GM19397 (cell line): ENCODE measurements around the gene TFDP2.
"Not testable (repeated sequence)": the region's sequence is repeated elsewhere in the genome, so short reads cannot be mapped to it uniquely, and the experiment has no call there.

Experiments
- ATAC-seq: cut with Tn5 transposase; IDR thresholded peaks from one replicate; pipeline ENCODE4 v1.9.1; 2021; ENCODE audit warnings: mild to moderate bottlenecking, moderate library complexity; ENCODE audit not compliant: unreplicated experiment

Gene TFDP2

GRCh38 chr3:142027300-142027699 lies 122.0 kb downstream of the TFDP2 start:
- no peak for ATAC-seq

GRCh38 chr3:142026333-142026732 lies 123.0 kb downstream of the TFDP2 start:
- ATAC-seq: no peak

GRCh38 chr3:142022381-142022780 lies 127.0 kb downstream of the TFDP2 start:
- ATAC-seq: peak; percentile 65

- ATAC-seq: no peak
These were observed 128.2 kb downstream of the TFDP2 start for GRCh38 chr3:142021127-142021526.

- peak; percentile 54 for ATAC-seq
These were observed 129.5 kb downstream of the TFDP2 start for GRCh38 chr3:142019794-142020320.

GRCh38 chr3:142013993-142014392 lies 135.4 kb downstream of the TFDP2 start:
- ATAC-seq: no peak

GRCh38 chr3:142013326-142013980 lies 135.9 kb downstream of the TFDP2 start:
- ATAC-seq: no peak

GRCh38 chr3:142009029-142009428 lies 140.3 kb downstream of the TFDP2 start:
- ATAC-seq: no peak

- no peak for ATAC-seq
These were observed 141.5 kb downstream of the TFDP2 start for GRCh38 chr3:142007710-142008399.

- ATAC-seq: not testable (repeated sequence)
These were observed 144.4 kb downstream of the TFDP2 start for GRCh38 chr3:142004957-142005356.

GRCh38 chr3:142004025-142004424 lies 145.3 kb downstream of the TFDP2 start:
- no peak for ATAC-seq

- no peak for ATAC-seq
These were observed 146.1 kb downstream of the TFDP2 start for GRCh38 chr3:142003291-142003690.

- ATAC-seq: no peak
These were observed 148.9 kb downstream of the TFDP2 start for GRCh38 chr3:142000325-142000870.

GRCh38 chr3:141998669-141999290 lies 150.6 kb downstream of the TFDP2 start:
- no peak for ATAC-seq

- peak; percentile 41 for ATAC-seq
These were observed 152.9 kb downstream of the TFDP2 start for GRCh38 chr3:141996437-141996836.

- ATAC-seq: no peak
These were observed 154.5 kb downstream of the TFDP2 start for GRCh38 chr3:141994856-141995255.

GRCh38 chr3:141992512-141992911 lies 156.8 kb downstream of the TFDP2 start:
- ATAC-seq: no peak

GRCh38 chr3:141986548-141987107 lies 162.7 kb downstream of the TFDP2 start:
- ATAC-seq: no peak

GRCh38 chr3:141981084-141981483 lies 168.3 kb downstream of the TFDP2 start:
- no peak for ATAC-seq

GRCh38 chr3:141979050-141979671 lies 170.2 kb downstream of the TFDP2 start:
- no peak for ATAC-seq

- ATAC-seq: not testable (repeated sequence)
These were observed 174.6 kb downstream of the TFDP2 start for GRCh38 chr3:141974777-141975176.
